Measurements from ENCODE around the gene NLGN1.

NLGN1 gene

DNA sequence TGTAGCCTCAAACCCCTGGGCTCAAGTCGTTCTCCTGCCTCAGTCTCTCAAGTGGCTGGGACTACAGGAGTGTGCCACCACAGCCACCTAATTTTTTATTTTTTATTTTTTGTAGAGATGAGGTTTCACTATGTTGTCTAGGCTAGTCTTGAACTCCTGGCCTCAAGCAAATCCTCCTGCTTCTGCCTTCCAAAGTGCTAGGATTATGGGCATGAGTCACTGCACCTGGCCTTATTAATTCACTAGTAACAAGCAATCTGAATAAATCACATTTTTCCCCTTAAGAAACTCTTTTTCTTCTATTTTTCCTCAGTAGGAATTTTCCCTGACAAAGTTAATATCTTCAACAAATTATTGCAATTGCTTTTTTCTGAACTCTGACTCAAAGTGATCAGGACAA lies 336.9 kb downstream of the NLGN1 start:
- Histone ChIP-seq H3K27ac (ENCODE audit: low read depth, low read length) (no peak overlapping the region), H4K12ac (ENCODE audit: low read depth, low read length) (no peak overlapping the region), H2BK120ac (ENCODE audit: insufficient read depth, low read length, poor library complexity) (no peak overlapping the region), H3K27me3 (ENCODE audit: insufficient read depth, low read length) (no peaks in the 10 kb centered on the region), H2BK12ac (ENCODE audit: low read length) (no peak overlapping the region), H3K14ac (ENCODE audit: low read length) (no peak overlapping the region), H3K9ac (ENCODE audit: low read length) (no peak overlapping the region), H3K23ac (ENCODE audit: low read length) (no peak overlapping the region), H3K36me3 (ENCODE audit: control insufficient read depth in 1 of 2, insufficient read depth in 2 of 2, low read length in 2 of 2) (no peaks in the 10 kb centered on the region), H3K4me2 (ENCODE audit: low read length) (no peak overlapping the region), H3K79me1 (ENCODE audit: low read length) (no peaks in the 10 kb centered on the region), H3K4ac (ENCODE audit: low read depth, low read length) (no peak overlapping the region), H4K8ac (ENCODE audit: low read depth, low read length) (no peak overlapping the region), H3K9me3 (ENCODE audit: insufficient read depth, low read depth, low read length) (no peaks in the 10 kb centered on the region), H3K4me1 (ENCODE audit: control insufficient read depth in 1 of 2, insufficient read depth in 2 of 2, low read length in 2 of 2) (no peaks in the 10 kb centered on the region), H3K79me2 (ENCODE audit: control insufficient read depth, insufficient read depth, low read length, poor library complexity) (no peaks in the 10 kb centered on the region), H3K18ac (ENCODE audit: low read length) (no peak overlapping the region), H3K4me3 (ENCODE audit: low read depth, low read length) (no peak overlapping the region), H2BK5ac (ENCODE audit: low read depth, low read length, poor library complexity) (no peak overlapping the region), H2AK5ac (ENCODE audit: low read length) (no peak overlapping the region), H2AFZ (ENCODE audit: insufficient read depth, low read length, poor library complexity) (no peak overlapping the region), H4K91ac (ENCODE audit: low read depth, low read length) (no peak overlapping the region)
- no peak for DNase-seq
- WGBS (ENCODE audit: extremely low coverage, insufficient coverage, insufficient read length) = no CpG with 5 or more reads among the region's 1 CpG

GRCh38 chr3:173734895-173735294 lies 337.4 kb downstream of the NLGN1 start:
- H3K23ac ChIP-seq (ENCODE audit: low read length) = no peak overlapping the region
- WGBS (ENCODE audit: extremely low coverage, insufficient coverage, insufficient read length) = no CpG with 5 or more reads among the region's 1 CpG
- H2AK5ac ChIP-seq (ENCODE audit: low read length) = no peak overlapping the region

GRCh38 chr3:173735841-173736240 lies 338.3 kb downstream of the NLGN1 start:
- no peak overlapping the region for H2AFZ ChIP-seq (ENCODE audit: insufficient read depth, low read length, poor library complexity)
- no peak overlapping the region for H2AK5ac ChIP-seq (ENCODE audit: low read length)
- no peak overlapping the region for H3K4me2 ChIP-seq (ENCODE audit: low read length)
- no peak for DNase-seq
- H2BK120ac ChIP-seq (ENCODE audit: insufficient read depth, low read length, poor library complexity) = no peak overlapping the region
- H3K79me2 ChIP-seq (ENCODE audit: control insufficient read depth, insufficient read depth, low read length, poor library complexity) = no peaks in the 10 kb centered on the region
- H3K4me1 ChIP-seq (ENCODE audit: control insufficient read depth in 1 of 2, insufficient read depth in 2 of 2, low read length in 2 of 2) = no peaks in the 10 kb centered on the region
- H4K12ac ChIP-seq (ENCODE audit: low read depth, low read length) = no peak overlapping the region
- no peak overlapping the region for H3K4me3 ChIP-seq (ENCODE audit: low read depth, low read length)
- no CpG with 5 or more reads among the region's 1 CpG for WGBS (ENCODE audit: extremely low coverage, insufficient coverage, insufficient read length)
- no peaks in the 10 kb centered on the region for H3K27me3 ChIP-seq (ENCODE audit: insufficient read depth, low read length)
- H3K27ac ChIP-seq (ENCODE audit: low read depth, low read length) = no peak overlapping the region
- no peak overlapping the region for H4K8ac ChIP-seq (ENCODE audit: low read depth, low read length)
- H3K79me1 ChIP-seq (ENCODE audit: low read length) = no peaks in the 10 kb centered on the region
- no peak overlapping the region for H4K91ac ChIP-seq (ENCODE audit: low read depth, low read length)
- H2BK5ac ChIP-seq (ENCODE audit: low read depth, low read length, poor library complexity) = no peak overlapping the region
- no peaks in the 10 kb centered on the region for H3K9me3 ChIP-seq (ENCODE audit: insufficient read depth, low read depth, low read length)
- no peaks in the 10 kb centered on the region for H3K36me3 ChIP-seq (ENCODE audit: control insufficient read depth in 1 of 2, insufficient read depth in 2 of 2, low read length in 2 of 2)
- no peak overlapping the region for H3K4ac ChIP-seq (ENCODE audit: low read depth, low read length)
- H3K9ac ChIP-seq (ENCODE audit: low read length) = no peak overlapping the region
- H3K23ac ChIP-seq (ENCODE audit: low read length) = no peak overlapping the region
- no peak overlapping the region for H3K14ac ChIP-seq (ENCODE audit: low read length)
- H2BK12ac ChIP-seq (ENCODE audit: low read length) = no peak overlapping the region
- H3K18ac ChIP-seq (ENCODE audit: low read length) = no peak overlapping the region

More at GRCh38 chr3:173734895-173735294, 337.4 kb downstream of the NLGN1 start:
- Histone ChIP-seq H3K27ac (ENCODE audit: low read depth, low read length) (no peak overlapping the region), H3K14ac (ENCODE audit: low read length) (no peak overlapping the region), H3K4me1 (ENCODE audit: control insufficient read depth in 1 of 2, insufficient read depth in 2 of 2, low read length in 2 of 2) (no peaks in the 10 kb centered on the region), H4K12ac (ENCODE audit: low read depth, low read length) (no peak overlapping the region), H2BK120ac (ENCODE audit: insufficient read depth, low read length, poor library complexity) (no peak overlapping the region), H3K79me1 (ENCODE audit: low read length) (no peaks in the 10 kb centered on the region), H2BK12ac (ENCODE audit: low read length) (no peak overlapping the region), H4K91ac (ENCODE audit: low read depth, low read length) (no peak overlapping the region), H3K4me2 (ENCODE audit: low read length) (no peak overlapping the region), H3K36me3 (ENCODE audit: control insufficient read depth in 1 of 2, insufficient read depth in 2 of 2, low read length in 2 of 2) (no peaks in the 10 kb centered on the region), H3K4me3 (ENCODE audit: low read depth, low read length) (no peak overlapping the region), H4K8ac (ENCODE audit: low read depth, low read length) (no peak overlapping the region), H3K79me2 (ENCODE audit: control insufficient read depth, insufficient read depth, low read length, poor library complexity) (no peaks in the 10 kb centered on the region), H3K18ac (ENCODE audit: low read length) (no peak overlapping the region), H2AFZ (ENCODE audit: insufficient read depth, low read length, poor library complexity) (no peak overlapping the region), H3K9ac (ENCODE audit: low read length) (no peak overlapping the region), H3K9me3 (ENCODE audit: insufficient read depth, low read depth, low read length) (no peaks in the 10 kb centered on the region), H3K27me3 (ENCODE audit: insufficient read depth, low read length) (no peaks in the 10 kb centered on the region), H2BK5ac (ENCODE audit: low read depth, low read length, poor library complexity) (no peak overlapping the region), H3K4ac (ENCODE audit: low read depth, low read length) (no peak overlapping the region)
- no peak for DNase-seq

- Histone ChIP-seq H2AFZ (ENCODE audit: insufficient read depth, low read length, poor library complexity) (no peak overlapping the region), H3K18ac (ENCODE audit: low read length) (no peak overlapping the region), H3K4ac (ENCODE audit: low read depth, low read length) (no peak overlapping the region), H3K79me2 (ENCODE audit: control insufficient read depth, insufficient read depth, low read length, poor library complexity) (no peaks in the 10 kb centered on the region), H4K8ac (ENCODE audit: low read depth, low read length) (no peak overlapping the region), H3K4me3 (ENCODE audit: low read depth, low read length) (no peak overlapping the region), H3K27ac (ENCODE audit: low read depth, low read length) (no peak overlapping the region), H3K79me1 (ENCODE audit: low read length) (no peaks in the 10 kb centered on the region), H3K36me3 (ENCODE audit: control insufficient read depth in 1 of 2, insufficient read depth in 2 of 2, low read length in 2 of 2) (no peaks in the 10 kb centered on the region), H2BK5ac (ENCODE audit: low read depth, low read length, poor library complexity) (no peak overlapping the region), H3K4me1 (ENCODE audit: control insufficient read depth in 1 of 2, insufficient read depth in 2 of 2, low read length in 2 of 2) (no peaks in the 10 kb centered on the region), H4K91ac (ENCODE audit: low read depth, low read length) (no peak overlapping the region), H2BK12ac (ENCODE audit: low read length) (no peak overlapping the region), H2BK120ac (ENCODE audit: insufficient read depth, low read length, poor library complexity) (no peak overlapping the region), H3K14ac (ENCODE audit: low read length) (no peak overlapping the region), H3K23ac (ENCODE audit: low read length) (no peak overlapping the region), H4K12ac (ENCODE audit: low read depth, low read length) (no peak overlapping the region), H3K9ac (ENCODE audit: low read length) (no peak overlapping the region), H3K4me2 (ENCODE audit: low read length) (no peak overlapping the region), H3K9me3 (ENCODE audit: insufficient read depth, low read depth, low read length) (no peaks in the 10 kb centered on the region), H2AK5ac (ENCODE audit: low read length) (no peak overlapping the region), H3K27me3 (ENCODE audit: insufficient read depth, low read length) (no peaks in the 10 kb centered on the region)
- no peak for DNase-seq
- no CpG with 5 or more reads among the region's 2 CpGs for WGBS (ENCODE audit: extremely low coverage, insufficient coverage, insufficient read length)
Measured at GRCh38 chr3:173737167-173737808, 339.7 kb downstream of the NLGN1 start.
